ENCODE measurements around the gene SMAP1.
"Not testable (repeated sequence)": the region's sequence is repeated elsewhere in the genome, so short reads cannot be mapped to it uniquely, and the experiment has no call there.

SMAP1 gene

DNA sequence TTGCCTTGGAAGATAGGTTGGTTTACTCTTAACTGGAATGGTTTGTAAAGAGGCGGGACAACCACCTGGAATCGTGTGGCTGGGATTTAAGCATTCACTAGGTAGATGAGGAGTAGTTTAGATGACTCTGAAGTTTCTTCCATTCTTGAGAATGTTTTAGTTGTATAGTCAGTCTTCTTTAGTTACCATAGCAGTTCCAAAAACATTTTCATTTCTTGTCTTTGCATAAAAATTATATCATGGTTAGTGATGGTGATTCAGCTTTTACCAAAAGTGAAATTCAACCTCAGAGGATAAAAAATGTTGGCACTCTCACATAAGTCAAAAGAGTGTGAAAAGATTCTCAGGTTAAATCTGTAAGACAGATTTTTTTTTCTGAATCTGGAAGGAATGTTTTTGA is 70.3 kb downstream of the SMAP1 start:
- no peak for DNase-seq

- no peak for DNase-seq
These were observed 71.9 kb downstream of the SMAP1 start for GRCh38 chr6:70739534-70739933.

- DNase-seq: not testable (repeated sequence)
These were observed 73.1 kb downstream of the SMAP1 start for GRCh38 chr6:70740746-70741145.

DNA sequence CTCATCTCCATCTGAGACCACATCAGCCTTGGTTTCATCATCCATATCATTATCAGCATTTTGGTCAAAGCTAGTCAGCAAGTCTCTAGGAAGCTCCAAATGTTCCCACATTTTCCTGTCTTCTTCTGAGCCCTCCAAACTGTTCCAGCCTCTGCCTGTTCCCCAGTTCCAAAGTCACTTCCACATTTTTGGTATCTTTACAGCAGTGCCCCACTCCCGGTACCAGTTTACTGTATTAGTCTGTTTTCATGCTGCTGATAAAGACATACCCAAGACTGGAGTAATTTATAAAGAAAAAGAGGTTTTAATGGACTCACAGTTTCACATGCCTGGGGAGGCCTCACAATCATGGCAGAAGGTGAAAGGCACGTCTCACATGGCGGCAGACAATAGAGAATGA is 74.8 kb downstream of the SMAP1 start:
- not testable (repeated sequence) for DNase-seq

DNA sequence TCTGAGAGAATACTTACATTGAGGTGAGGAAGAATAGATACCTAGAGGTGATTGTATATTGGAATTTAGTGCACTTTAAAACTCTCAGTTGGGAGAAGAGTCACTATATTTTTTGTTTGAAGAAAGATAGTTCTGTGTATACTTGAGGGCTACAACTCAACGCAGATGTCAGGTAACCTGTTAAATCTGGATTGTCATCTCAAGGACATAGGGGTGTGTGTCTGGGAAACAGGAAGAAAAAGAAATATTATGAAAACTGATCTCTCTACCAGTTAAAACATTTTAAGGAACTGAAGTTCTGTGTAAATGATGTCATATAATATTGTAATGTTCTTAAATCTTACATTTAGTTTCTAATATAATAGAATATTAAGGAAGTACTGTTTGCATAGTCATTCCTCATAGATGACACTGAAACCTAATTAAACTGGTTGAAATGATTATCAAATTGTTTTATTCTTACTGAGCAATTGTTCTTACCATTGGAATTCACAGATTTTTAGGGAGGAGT is 86.2 kb downstream of the SMAP1 start:
- DNase-seq: no peak

GRCh38 chr6:70758883-70759282 is 91.2 kb downstream of the SMAP1 start:
- no peak for DNase-seq

GRCh38 chr6:70763754-70764510 is 96.2 kb downstream of the SMAP1 start:
- DNase-seq: no peak

- no peak for DNase-seq
These were observed 97.0 kb downstream of the SMAP1 start for GRCh38 chr6:70764706-70765105.

DNA sequence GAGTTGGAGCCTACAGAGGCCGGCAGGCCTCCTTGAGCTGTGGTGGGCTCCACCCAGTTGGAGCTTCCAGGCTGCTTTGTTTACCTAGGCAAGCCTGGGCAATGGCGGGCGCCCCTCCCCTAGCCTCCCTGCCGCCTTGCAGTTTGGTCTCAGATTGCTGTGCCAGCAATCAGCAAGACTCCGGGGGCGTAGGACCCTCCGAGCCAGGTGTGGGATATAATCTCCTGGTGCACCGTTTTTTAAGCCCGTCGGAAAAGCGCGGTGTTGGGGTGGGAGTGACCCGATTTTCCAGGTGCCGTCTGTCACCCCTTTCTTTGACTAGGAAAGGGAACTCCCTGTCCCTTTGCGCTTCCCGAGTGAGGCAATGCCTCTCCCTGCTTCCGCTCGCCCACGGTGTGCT is 103.7 kb downstream of the SMAP1 start:
- DNase-seq: not testable (repeated sequence)

- DNase-seq: no peak
These were observed 112.3 kb downstream of the SMAP1 start for GRCh38 chr6:70779934-70780333.

DNA sequence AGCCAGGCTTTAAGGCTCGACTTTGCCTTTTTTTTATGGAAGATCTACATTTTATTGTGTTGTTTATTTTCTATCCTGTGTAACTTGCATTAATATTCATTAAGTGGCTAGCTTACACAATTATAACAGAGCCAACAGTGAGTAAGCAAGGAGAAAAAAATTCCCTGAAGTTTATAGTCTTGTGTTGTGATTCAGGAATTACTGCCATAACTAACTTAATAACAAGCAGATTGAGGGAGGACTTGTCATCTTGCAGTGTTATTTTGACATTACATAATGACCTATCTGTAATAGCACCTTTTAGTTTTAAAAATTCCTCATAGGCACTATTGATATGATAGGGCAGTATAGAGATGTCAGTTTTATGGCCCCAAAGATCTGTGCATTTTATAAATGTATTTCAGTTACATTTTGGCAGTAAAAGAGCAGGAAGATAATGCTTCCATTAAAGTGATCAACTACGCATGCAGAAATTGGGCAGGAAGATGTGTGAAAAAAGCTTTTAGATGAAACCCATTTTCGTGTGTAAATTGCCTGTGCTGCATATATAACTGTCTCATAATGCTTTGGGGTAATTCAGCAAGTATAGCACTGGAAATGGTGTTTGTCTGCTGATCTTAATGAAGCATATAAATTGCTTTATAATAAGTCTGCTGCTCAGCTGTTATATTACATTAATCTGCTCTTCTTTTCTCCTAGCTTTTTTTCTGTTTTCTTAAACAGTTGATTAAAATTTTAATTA is 123.0 kb downstream of the SMAP1 start:
- no peak for DNase-seq

DNA sequence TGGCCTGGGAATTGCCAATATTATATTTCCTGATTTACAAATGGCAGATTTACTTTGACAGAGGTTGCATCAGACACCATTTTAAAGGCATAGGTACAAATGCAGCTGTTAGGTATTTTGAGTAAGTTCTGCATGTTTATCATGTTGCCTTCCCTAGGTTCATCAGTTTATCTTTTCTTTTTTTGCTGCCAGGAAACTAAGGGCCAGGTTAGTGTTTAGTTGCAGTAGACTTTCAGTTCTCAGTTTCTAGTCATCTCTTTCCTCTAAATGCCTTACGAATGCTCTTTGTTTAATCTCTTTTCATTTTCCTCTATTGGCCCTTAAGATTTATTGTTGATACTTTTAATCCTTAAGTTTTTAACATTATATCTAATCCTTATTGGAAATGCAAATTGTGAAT is 129.9 kb downstream of the SMAP1 start:
- no peak for DNase-seq

- DNase-seq: no peak
These were observed 138.4 kb downstream of the SMAP1 start for GRCh38 chr6:70806086-70806485.

- no peak for DNase-seq
These were observed 144.1 kb downstream of the SMAP1 start for GRCh38 chr6:70811788-70812187.

DNA sequence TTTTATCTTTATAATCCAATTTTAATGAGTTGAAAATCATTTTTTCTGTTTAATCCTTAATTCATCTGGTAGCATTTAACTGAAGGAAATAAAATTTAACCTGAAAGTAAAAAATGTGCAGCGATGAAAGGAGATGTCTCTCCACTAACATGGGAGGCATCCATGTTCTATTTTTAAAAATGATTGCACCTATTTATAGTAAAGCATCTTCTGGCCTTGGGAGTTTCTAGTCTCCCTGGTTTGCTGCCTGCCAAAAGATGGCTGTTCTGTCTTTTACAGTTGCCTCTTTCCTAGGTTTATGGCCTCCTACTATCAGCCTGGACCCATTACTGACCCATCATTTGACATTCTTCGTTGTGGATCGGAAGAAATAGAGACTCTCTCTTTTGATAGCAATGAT is 146.2 kb downstream of the SMAP1 start:
- no peak for DNase-seq

- DNase-seq: no peak
These were observed 152.0 kb downstream of the SMAP1 start for GRCh38 chr6:70819646-70820045.

- no peak for DNase-seq
These were observed 153.1 kb downstream of the SMAP1 start for GRCh38 chr6:70820778-70821177.

DNA sequence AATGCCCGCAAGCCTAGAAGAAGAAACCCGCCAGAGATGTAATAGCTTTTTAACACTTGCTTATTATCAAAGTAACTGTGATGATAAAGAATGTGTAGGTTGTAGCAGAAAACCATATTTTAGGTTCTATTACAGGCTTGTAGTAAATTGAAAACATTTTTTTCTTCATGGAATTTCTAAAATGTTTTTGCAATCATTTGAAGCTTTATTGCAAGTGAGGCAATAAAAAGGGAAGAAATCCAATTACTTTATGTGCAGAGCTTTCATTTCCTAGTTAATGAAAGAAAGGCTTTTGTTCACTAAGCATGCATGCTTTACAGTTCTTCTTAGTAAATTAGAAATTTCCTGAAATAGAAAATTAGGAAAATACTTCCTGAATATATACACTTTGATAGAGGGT is 154.1 kb downstream of the SMAP1 start:
- DNase-seq: no peak

DNA sequence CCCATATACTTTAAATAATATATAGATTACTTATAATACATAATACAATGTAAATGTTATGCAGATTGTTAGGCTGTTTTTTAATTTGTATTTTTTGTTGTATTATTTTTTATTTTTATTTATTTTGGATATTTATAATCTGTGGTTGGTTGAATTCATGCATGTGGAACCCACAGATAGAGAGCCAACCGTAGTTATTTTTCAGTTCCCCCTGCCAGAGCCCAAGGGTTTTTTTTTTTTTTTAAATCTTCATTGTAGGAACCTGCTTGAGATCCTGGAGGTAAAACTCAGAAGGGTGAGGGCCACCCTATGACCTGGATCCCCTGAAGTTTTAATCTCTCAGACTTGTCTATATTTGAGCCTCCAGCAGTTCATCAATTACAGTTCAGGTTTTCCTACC is 156.0 kb downstream of the SMAP1 start:
- no peak for DNase-seq

DNA sequence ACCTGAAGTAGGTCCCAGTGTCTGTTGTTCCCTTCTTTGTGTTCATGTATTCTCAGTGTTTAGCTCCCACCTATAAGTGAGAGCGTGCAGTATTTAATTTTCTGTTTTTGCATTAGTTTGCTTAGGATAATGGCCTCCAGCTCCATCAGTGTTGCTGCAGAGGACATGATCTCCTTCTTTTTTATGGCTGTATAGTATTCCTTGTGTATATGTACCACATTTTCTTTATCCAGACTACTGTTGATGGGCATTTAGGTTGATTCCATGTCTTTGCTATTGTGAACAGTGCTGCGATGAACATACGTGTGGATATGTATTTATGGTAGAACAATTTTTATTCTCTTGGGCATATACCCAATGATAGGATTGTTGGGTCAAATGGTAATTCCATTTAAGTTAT is 163.7 kb downstream of the SMAP1 start:
- no peak for DNase-seq

DNA sequence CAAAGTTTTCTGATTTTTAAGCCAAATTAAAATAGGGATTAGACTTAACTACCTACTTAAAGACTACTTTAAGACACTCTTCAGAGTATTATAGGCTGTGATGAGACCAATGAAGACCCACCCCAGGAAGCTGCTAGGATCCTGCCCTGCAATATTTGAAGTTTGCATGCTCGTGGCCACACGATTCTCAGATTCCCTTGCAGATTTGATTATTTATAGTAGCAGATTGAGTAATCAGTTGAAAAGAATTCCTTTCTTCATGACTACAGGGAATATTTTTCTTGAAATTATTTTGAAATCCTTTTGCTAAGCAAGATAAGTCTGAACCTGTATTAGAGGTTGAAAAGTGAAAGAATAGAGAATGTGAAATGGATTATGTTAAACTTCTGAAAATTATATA is 166.8 kb downstream of the SMAP1 start:
- no peak for DNase-seq

DNA sequence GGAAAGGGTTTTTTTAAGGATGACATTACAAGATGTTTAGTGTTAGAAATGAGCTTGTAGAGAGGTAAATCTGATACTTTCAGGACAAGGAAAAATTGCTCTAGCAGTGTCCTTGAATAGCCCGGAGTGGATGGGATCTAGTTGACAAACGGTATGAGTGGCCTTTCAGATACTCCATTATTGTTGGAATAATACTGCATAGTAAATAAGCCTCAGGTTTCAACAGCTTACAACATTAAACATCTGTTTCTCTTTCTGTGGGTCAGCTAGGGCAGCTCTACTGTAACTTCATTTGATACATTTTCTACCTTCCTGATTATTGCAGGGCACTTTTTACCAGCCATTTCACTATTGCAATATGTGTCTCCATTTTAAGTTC is 171.2 kb downstream of the SMAP1 start:
- DNase-seq: no peak

Data from amygdala (tissue), 56 donors.